ENCODE results near the gene TBC1D1.

TBC1D1 gene

GRCh38 chr4:38100474-38101255 is 209.8 kb downstream of the TBC1D1 start:
- DNase-seq (ENCODE audit: low read depth), result no peak

DNA sequence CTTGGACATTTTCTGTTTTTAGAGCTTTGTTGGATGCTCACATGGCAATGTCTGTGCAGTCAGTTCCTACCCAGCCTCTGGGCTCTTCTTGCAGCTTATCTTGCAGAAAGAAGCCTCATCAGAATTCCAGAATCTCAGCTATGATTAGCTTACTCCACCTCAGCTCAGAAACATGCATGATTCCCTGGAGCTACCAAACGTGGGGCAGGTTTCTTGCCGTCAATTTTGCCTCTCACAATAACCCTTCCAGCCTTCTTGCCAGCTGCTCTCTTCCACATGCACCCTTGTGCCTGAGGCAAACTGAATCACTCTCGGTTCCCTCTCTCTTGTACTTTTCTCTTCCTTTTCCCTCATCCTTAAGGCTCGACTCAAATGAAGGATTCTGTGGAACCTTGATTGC is 210.7 kb downstream of the TBC1D1 start:
- DNase-seq (ENCODE audit: low read depth), result no peak

DNA sequence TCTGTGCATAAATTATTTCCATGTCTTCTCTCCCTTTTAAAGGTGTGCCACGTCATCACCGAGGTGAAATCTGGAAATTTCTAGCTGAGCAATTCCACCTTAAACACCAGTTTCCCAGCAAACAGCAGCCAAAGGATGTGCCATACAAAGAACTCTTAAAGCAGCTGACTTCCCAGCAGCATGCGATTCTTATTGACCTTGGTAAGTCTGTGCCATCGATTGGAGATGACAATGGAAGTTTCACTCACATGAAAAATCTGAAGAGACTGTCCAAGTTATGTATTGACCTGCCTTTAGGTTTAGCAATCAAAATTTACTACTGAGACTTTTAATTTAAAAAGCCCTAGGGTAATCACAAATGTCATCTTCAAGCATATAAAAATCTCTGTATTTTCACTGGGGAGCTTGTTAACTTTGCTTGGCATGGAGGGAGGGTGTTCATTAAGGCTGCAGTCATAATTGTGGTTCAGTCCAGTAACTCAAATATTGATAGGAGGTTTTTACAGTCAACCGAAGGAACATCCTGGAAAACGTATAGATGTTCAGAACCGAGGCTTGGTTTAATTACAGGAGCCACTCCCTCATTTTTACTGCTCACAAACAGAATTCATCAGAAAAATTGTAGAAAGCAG is 212.2 kb downstream of the TBC1D1 start:
- no peak for DNase-seq (ENCODE audit: low read depth)

DNA sequence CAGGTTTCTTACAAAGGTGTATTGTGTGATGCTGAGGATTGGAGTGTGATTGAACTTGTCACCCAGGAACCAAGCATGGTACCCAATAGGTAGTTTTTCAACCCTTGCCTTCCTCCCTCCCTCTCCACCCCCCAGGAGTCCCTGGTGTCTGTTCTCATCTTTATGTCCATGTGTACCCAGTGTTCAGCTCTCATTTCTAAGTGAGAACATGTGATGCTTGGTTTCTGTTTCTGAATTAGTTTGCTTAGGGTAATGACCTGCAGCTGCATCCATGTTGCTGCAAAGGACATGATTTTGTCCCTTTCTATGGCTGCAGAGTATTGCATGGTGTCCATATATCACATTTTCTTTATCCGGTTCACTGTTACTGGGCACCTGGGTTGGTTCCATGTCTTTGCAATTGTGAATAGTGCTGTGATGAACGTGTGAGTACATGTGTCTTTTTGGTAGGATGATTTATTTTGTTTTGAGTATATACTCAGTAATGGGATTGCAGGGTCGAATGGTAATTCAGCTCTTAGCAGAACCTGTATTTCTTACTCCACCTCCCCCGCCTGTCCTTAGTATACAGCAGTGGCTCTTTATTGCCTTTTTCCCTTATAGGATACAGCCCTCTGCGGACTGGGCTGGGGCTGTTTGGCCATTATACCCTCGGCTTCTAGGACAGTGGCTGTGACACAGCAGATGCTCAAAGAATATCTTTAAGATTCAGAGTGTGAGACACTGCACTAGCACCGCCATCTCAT is 214.8 kb downstream of the TBC1D1 start:
- no peak for DNase-seq (ENCODE audit: low read depth)

DNA sequence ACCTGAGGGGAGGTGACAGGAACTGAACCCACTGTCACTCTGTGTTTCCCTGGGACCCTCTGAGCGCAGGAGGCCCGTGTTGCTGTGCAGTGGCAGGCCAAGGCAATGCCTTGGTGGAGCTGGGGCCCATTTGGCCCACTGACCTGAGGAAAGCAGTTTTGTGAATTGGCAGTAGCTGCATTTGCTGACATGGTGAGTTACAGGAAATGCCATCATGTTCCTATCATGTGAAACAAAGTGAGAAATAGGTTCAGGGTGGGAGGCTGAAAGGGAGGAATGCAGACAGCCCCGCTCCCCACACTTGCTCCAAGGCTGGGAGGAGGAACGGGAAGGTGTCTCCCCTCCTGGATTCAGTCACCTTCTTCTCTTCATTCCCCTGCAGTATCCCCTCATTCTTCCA is 215.4 kb downstream of the TBC1D1 start:
- DNase-seq (ENCODE audit: low read depth), result no peak

GRCh38 chr4:38106886-38107514 is 216.1 kb downstream of the TBC1D1 start:
- DNase-seq (ENCODE audit: low read depth), result no peak

- DNase-seq (ENCODE audit: low read depth), result no peak
Observed at GRCh38 chr4:38107818-38108217, 216.9 kb downstream of the TBC1D1 start.

- no peak for DNase-seq (ENCODE audit: low read depth)
Observed at GRCh38 chr4:38109370-38109769, 218.5 kb downstream of the TBC1D1 start.

- DNase-seq (ENCODE audit: low read depth), result no peak
Observed at GRCh38 chr4:38109896-38110295, 219.0 kb downstream of the TBC1D1 start.

GRCh38 chr4:38111024-38111423 is 220.1 kb downstream of the TBC1D1 start:
- no peak for DNase-seq (ENCODE audit: low read depth)

- no peak for DNase-seq (ENCODE audit: low read depth)
Observed at GRCh38 chr4:38111717-38112116, 220.8 kb downstream of the TBC1D1 start.

DNA sequence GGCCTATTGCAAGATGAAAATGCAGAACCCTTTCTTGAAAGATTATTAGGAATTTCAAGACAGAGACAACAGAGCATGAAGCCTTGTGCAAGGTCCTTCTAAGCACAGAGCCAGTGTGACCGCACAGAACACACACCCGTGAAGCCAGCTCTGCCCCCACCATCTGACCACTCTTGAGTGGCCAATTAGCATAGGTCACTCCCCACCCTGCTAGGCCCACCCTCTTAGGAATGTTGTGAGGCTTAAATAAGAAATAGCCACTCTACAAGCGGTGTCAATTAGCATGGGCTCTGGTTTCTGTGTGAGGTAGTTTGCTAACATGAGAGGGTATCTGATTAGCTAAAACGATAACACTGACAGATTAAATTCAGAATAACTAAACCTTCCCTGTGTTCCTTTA is 222.2 kb downstream of the TBC1D1 start:
- no peak for DNase-seq (ENCODE audit: low read depth)

GRCh38 chr4:38113551-38113950 is 222.7 kb downstream of the TBC1D1 start:
- DNase-seq (ENCODE audit: low read depth), result no peak

DNA sequence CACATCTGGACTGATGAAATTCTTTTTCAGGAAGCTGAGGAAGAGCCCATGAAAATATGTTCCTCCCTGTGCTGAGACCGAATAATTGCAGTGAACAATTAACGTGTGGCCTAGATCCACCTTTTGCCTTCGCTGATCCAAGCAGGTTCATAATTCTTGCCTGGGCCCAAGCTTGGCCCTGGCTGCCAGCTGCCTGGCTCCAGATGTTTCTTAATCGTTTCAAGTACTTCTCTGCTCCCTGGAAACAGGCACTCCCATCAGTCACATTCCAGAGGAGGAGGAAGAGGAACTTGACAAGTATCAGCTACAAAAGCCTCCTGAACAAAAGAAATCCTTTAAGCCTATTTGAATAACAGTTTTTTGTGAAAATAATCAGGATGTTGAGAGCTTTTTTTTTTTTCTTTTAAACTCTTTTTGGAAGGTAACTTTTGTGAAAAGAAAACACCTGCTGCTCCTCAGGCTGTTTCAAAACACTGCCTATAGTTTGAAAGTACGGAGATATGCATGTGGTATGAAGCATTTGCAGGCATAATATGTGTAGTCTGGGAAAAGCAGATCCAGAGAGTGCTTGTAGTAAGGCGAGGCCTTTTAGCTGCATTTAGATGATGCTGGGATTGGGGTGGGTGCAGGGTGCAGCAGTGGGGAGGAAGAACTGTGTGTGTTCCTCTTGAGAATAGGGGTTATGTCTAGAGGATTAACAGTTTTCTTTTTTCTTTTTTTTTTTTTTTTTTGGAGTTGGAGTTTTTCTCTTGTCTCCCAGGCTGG is 223.7 kb downstream of the TBC1D1 start:
- DNase-seq (ENCODE audit: low read depth), result no peak

GRCh38 chr4:38115601-38116000 is 224.7 kb downstream of the TBC1D1 start:
- DNase-seq (ENCODE audit: low read depth), result no peak

GRCh38 chr4:38117591-38117990 is 226.7 kb downstream of the TBC1D1 start:
- no peak for DNase-seq (ENCODE audit: low read depth)

DNA sequence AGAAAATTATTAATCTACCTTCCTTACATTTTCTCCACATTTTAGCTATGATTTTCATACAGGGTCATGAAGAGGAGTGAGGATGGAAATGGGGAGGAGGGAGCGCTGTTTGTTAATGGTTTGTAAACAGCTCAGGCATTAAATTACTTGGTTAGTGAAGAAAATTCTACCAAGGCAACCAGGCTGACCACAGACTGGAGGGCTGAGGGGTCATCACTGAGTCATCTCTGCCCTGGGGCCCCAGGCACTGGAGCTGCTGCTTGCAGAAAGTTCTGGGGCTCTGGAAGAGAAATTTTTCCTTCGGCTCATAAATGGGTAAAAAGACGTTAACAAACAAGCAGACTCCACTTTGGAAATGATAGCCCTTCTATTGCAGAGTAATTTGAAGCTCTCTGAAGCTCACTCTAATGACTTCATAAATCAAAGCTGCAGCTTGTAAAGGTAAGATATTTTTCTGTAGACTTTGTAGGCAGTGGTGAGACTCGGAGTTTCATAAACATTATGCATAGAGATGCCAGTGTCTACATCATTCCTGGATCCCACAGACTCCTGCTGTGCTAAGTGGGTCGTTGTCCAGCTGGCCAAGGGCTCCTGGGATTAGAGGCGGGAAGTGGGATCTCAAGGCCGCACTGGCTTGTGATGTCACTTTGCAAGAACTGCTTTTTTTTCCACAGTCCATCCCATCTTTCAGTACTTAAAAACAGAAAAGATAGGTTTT is 228.9 kb downstream of the TBC1D1 start:
- DNase-seq (ENCODE audit: low read depth), result no peak

DNA sequence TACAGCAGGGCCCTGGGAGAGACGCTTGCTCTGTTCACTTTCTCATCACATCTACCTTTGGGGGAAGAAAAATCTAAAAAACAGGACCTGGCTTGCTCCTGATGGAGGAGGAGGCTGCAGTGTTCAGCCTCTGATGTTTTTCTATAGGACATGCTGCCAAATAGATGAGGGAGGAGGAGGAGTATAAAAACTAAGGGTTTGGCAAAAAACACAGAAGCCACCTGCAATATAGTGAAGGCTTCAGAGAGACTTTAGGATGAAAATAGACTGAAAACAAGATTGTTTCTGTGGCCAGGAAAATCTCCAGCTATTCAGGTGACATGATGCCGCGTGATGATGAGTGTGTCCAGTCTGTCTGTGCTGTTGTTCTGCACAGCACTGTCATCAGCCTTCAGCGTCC is 229.9 kb downstream of the TBC1D1 start:
- no peak for DNase-seq (ENCODE audit: low read depth)

DNA sequence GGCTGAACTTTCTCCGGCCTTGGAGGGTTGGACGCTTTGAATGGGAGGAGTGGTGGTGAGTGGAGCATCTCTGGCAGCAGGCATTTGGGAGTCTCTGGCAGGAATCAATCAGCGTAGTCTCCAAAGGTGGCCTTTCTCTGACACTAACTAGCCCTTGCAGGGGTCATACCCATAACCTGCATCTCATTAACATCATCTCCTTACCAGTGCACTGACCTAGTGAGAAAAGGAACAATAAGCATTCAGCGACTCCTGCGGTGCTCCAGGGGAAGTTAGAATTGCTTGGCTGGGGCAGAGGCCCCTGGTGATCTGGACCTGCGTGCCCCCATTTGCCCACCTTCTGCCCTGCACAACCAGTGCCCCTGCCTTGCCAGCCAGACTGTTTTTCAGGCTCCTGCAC is 231.2 kb downstream of the TBC1D1 start:
- DNase-seq (ENCODE audit: low read depth), result no peak

DNA sequence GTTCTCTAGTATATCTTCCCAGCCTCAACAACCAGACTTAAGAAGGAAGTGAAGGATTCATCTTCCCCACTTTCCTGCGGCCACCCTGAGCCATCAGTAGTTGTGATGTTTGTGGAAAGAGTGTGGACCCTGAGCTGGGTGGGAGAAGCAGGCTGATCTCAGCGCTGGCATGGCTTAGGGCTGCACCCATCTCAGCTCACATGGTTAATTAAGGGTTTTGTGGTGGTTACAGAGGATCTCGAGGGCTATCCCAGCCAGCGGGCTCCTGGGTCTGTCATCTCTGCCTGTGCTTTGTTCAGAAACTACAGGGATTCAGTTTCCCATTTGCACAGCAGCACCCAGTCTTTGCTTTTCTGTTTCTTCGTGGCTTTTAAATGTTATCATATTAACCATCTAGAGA is 232.7 kb downstream of the TBC1D1 start:
- DNase-seq (ENCODE audit: low read depth), result no peak

DNA sequence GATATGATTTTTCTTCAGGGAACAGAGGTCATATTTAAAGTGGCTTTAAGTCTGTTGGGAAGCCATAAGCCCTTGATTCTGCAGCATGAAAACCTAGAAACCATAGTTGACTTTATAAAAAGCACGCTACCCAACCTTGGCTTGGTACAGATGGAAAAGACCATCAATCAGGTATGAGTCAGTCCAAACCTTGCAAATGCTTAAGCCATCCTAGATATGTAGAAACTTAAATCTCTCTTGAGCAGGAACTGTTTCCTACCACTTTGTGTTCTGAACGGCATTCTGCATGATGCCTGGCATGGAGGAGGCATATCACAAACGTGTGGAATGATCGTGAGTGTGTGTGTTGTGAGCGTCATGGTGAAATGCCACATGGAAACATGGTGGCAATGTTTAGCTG is 234.1 kb downstream of the TBC1D1 start:
- no peak for DNase-seq (ENCODE audit: low read depth)

Data from GM04503 (cell line).